MM.1S (cell line): ENCODE data around the gene MMP21.

Source experiments
- EZH2 ChIP-seq: fragments of 300-600 bp; sonication (generic); optimal IDR thresholded peaks from 2 replicates; pipeline ENCODE3; 2017; ENCODE audit warnings: low read depth, mild to moderate bottlenecking, antibody characterized with exemption, low read length, mixed read lengths
- EZH2phosphoT487 ChIP-seq: fragments of 300-600 bp; sonication (generic); IDR thresholded peaks from 2 replicates; pipeline ENCODE4 v1.6.1; 2018; ENCODE audit warnings: antibody characterized with exemption, low read length
- TF ChIP-seq, protein P1 (sequence below): fragments of 300-600 bp; sonication (generic); IDR thresholded peaks from 2 replicates; pipeline ENCODE4 v1.5.1; 2016; ENCODE audit warnings: antibody characterized with exemption, low read length, mixed read lengths

DNA sequence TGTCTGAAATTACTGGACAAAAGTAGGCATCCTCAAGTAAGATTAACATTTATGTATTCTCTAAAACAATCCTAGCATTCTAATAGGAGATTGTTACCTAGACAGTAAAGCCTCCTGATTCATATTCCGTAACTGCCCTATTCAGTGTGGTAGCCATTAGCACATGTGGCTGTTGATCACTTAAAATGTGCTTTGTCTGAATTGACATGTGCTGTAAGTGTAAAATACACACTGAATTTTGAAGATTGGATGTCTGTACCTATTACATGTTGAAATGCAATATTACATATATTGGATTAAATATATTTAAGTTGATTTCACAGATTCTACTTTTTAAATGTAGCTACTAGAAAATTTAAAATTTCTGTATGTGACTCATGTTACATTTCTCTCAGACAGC lies 41.5 kb downstream of the MMP21 start:
- TF ChIP-seq, protein P1, sequence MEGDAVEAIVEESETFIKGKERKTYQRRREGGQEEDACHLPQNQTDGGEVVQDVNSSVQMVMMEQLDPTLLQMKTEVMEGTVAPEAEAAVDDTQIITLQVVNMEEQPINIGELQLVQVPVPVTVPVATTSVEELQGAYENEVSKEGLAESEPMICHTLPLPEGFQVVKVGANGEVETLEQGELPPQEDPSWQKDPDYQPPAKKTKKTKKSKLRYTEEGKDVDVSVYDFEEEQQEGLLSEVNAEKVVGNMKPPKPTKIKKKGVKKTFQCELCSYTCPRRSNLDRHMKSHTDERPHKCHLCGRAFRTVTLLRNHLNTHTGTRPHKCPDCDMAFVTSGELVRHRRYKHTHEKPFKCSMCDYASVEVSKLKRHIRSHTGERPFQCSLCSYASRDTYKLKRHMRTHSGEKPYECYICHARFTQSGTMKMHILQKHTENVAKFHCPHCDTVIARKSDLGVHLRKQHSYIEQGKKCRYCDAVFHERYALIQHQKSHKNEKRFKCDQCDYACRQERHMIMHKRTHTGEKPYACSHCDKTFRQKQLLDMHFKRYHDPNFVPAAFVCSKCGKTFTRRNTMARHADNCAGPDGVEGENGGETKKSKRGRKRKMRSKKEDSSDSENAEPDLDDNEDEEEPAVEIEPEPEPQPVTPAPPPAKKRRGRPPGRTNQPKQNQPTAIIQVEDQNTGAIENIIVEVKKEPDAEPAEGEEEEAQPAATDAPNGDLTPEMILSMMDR: no peak
- no peak for TF ChIP-seq EZH2
- TF ChIP-seq EZH2phosphoT487: no peak
